HepG2 (cell line): ENCODE results near the gene TMEM35B. TPM values are rescaled to one million over a fixed set of nuclear protein-coding genes. Genes with fewer than 3 reads are reported as not detected.

Source experiments
- ATAC-seq: fragments of 200-7000 bp; cut with Tn5 transposase; 3 replicates; pipeline ENCODE4 v1.9.1; 2020; ENCODE audit warnings: mild to moderate bottlenecking, moderate library complexity
- BruUV-seq: library from RNA; stranded (reverse); fragments of 400-500 nt; replicated peaks from 2 replicates; lab custom pipeline; 2021; lab: Mats Ljungman, UMichigan
- CTCF ChIA-PET: fragments of 300-600 bp; formaldehyde crosslinking; extraction: SDS; loops from one replicate; lab custom pipeline; 2021; ENCODE audit warnings: low total read pairs, inconsistent platforms, low intra/inter-chr PET ratio; lab: Yijun Ruan, JAX
- POLR2A ChIA-PET: fragments of 350-600 bp; sonication (Branson Sonifier 250); formaldehyde crosslinking; loops from one replicate; lab custom pipeline; 2020; ENCODE audit warnings: antibody characterized with exemption, inconsistent platforms; lab: Yijun Ruan, JAX
- DNase-seq: peaks from one replicate; pipeline ENCODE4 v3.0.0-alpha.2; 2015; ENCODE audit warnings: low spot score
- FAIRE-seq: peaks from 3 replicates; lab custom pipeline; 2011; peaks lifted over from hg19 to GRCh38; lab: Jason Lieb, UNC
- H2AFZ ChIP-seq: one replicate; pipeline ENCODE4 v1.6.1; 2011; ENCODE audit warnings: low read length, inconsistent platforms
- H3K27ac ChIP-seq: fragments of 300-600 bp; 3 replicates; pipeline ENCODE4 v1.8.0; 2011; ENCODE audit warnings: mixed run types, mild to moderate bottlenecking, mixed read lengths, low read length, inconsistent platforms; ENCODE audit not compliant: insufficient read depth; ENCODE audit errors: extremely low read length
- H3K27me3 ChIP-seq, 2 experiments: fragments of 200-600 bp in 1 of 2; 2 replicates in 1 of 2; 3 replicates in 1 of 2; pipeline versions ENCODE4 v1.6.0 to v1.8.0; 2011; ENCODE audit warnings: low read length in 2 of 2, mild to moderate bottlenecking in 2 of 2, moderate library complexity in 2 of 2, inconsistent platforms in 1 of 2; ENCODE audit not compliant: insufficient read depth in 2 of 2, control insufficient read depth in 1 of 2
- H3K36me3 ChIP-seq, 2 experiments: fragments of 200-600 bp in 1 of 2; replicated peaks in 1 of 2; 2 replicates in 1 of 2; 3 replicates in 1 of 2; pipeline versions ENCODE4 v1.5.1 to v1.8.0; 2011; ENCODE audit warnings: low read length in 2 of 2, inconsistent platforms in 1 of 2; ENCODE audit not compliant: insufficient read depth in 2 of 2, control insufficient read depth in 1 of 2
- H3K4me1 ChIP-seq: 2 replicates; pipeline ENCODE4 v1.5.1; 2012; ENCODE audit warnings: low read length, inconsistent platforms; ENCODE audit not compliant: insufficient read depth
- H3K4me2 ChIP-seq: 2 replicates; pipeline ENCODE4 v1.6.0; 2011; ENCODE audit warnings: low read depth, low read length, inconsistent platforms
- H3K4me3 ChIP-seq, 3 experiments: fragments of 200-600 bp in 1 of 3; sonication (generic), shearing (Covaris generic) in 1 of 3; replicated peaks in 1 of 3; 2 replicates each; pipeline ENCODE4 v1.5.1; 2011 to 2016; ENCODE audit warnings: low read length in 3 of 3, inconsistent platforms in 2 of 3, low read depth in 2 of 3, mild to moderate bottlenecking in 2 of 3, control low read depth in 1 of 3, mixed read lengths in 1 of 3; ENCODE audit not compliant: insufficient read depth in 1 of 3
- H3K79me2 ChIP-seq: one replicate; pipeline ENCODE4 v1.6.1; 2011; ENCODE audit warnings: low read length, inconsistent platforms; ENCODE audit not compliant: insufficient read depth
- H3K9ac ChIP-seq: 2 replicates; pipeline ENCODE4 v1.6.0; 2011; ENCODE audit warnings: mild to moderate bottlenecking, low read depth, low read length, inconsistent platforms; ENCODE audit not compliant: insufficient read depth
- H3K9me3 ChIP-seq: 2 replicates; pipeline ENCODE4 v1.5.1; 2012; ENCODE audit warnings: mild to moderate bottlenecking, low read length
- H4K20me1 ChIP-seq: 2 replicates; pipeline ENCODE4 v1.6.0; 2011; ENCODE audit warnings: inconsistent platforms, mild to moderate bottlenecking, low read length, moderate library complexity; ENCODE audit not compliant: insufficient read depth
- AGO2 ChIP-seq: fragments of 200-400 bp; formaldehyde crosslinking; optimal IDR thresholded peaks from 2 replicates; pipeline ENCODE3; 2017; ENCODE audit warnings: mild to moderate bottlenecking, low read depth, low read length, moderate library complexity
- AKNA ChIP-seq: sonication (generic); formaldehyde crosslinking; IDR thresholded peaks from 2 replicates; pipeline ENCODE4 v1.4.0; 2020; ENCODE audit warnings: missing genetic modification reagents, borderline replicate concordance
- FOSL2 ChIP-seq: sonication (generic); formaldehyde crosslinking; IDR thresholded peaks from 2 replicates; pipeline ENCODE4 v1.4.0; 2020; ENCODE audit warnings: missing genetic modification reagents
- FOXA1 ChIP-seq, 2 experiments: fragments of 450-650 bp in 1 of 2; sonication (generic) in 1 of 2; formaldehyde crosslinking in 1 of 2; IDR thresholded peaks; 2 replicates each; pipeline versions ENCODE4 v1.4.0 to v1.6.1; 2016 to 2020; ENCODE audit warnings: missing genetic modification reagents in 1 of 2
- FOXP1 ChIP-seq, 2 experiments: fragments of 450-650 bp in 1 of 2; IDR thresholded peaks; 2 replicates each; pipeline ENCODE4 v1.6.1; 2017 to 2018; ENCODE audit warnings: antibody characterized with exemption in 1 of 2
- HOMEZ ChIP-seq: IDR thresholded peaks from 2 replicates; pipeline ENCODE4 v1.6.1; 2016; ENCODE audit warnings: low read depth
- MAFK ChIP-seq, 2 experiments: IDR thresholded peaks in 1 of 2; conservative IDR thresholded peaks in 1 of 2; 2 replicates each; pipeline ENCODE4 v1.6.1; 2011; ENCODE audit warnings: improper control_type of control experiment in 2 of 2, low read length in 2 of 2
- MATR3 ChIP-seq: sonication (generic); formaldehyde crosslinking; IDR thresholded peaks from 2 replicates; pipeline ENCODE4 v1.4.0; 2020; ENCODE audit warnings: missing genetic modification reagents
- PRMT3 ChIP-seq: sonication (generic); formaldehyde crosslinking; IDR thresholded peaks from 2 replicates; pipeline ENCODE4 v1.8.1; 2022; ENCODE audit warnings: low read depth, mild to moderate bottlenecking, moderate library complexity, missing genetic modification reagents, borderline replicate concordance
- SALL1 ChIP-seq: sonication (generic); formaldehyde crosslinking; IDR thresholded peaks from 2 replicates; pipeline ENCODE4 v1.8.0; 2022; ENCODE audit warnings: mild to moderate bottlenecking, missing genetic modification reagents
- SOX6 ChIP-seq, 2 experiments: fragments of 450-650 bp in 1 of 2; sonication (generic) in 1 of 2; formaldehyde crosslinking in 1 of 2; IDR thresholded peaks; 2 replicates each; pipeline versions ENCODE4 v1.4.0 to v1.6.1; 2017 to 2020; ENCODE audit warnings: antibody characterized with exemption in 1 of 2, mild to moderate bottlenecking in 1 of 2, missing genetic modification reagents in 1 of 2
- WGBS: methylation state at CpG from one replicate; pipeline ENCODE4 v1.1.6; 2017; ENCODE audit warnings: low lambda C conversion rate; 5-methylcytosine and 5-hydroxymethylcytosine counted together
- in situ Hi-C: cut with HindIII; loops from 2 replicates; pipeline ENCODE4 v1.10.0; 2017; ENCODE audit warnings: low pct_unique_long_range_greater_than_20kb; ENCODE audit not compliant: extremely low pct_ligation_motif_present
- intact Hi-C: fragments of 100-400 bp; cut with micrococcal nuclease; formaldehyde crosslinking; loops from one replicate; pipeline ENCODE4 v1.10.0; 2022; ENCODE audit not compliant: unreplicated experiment
- polyA plus RNA-seq, 8 experiments: library from polyadenylated mRNA; depleted of rRNA in 3 of 8; stranded (reverse) in 7 of 8; unstranded in 1 of 8; fragments of >200 nt; fragmentation: Illumina TruSeq in 4 of 8; extraction: Trizol in 4 of 8; gene quantifications; 2 replicates each; pipeline versions ENCODE4 v1.2.1 to v1.2.3, GENCODE V29; 2011 to 2016; ENCODE audit warnings: low read depth in 4 of 8, missing spikeins in 1 of 8, mixed read lengths in 1 of 8; ENCODE audit not compliant: insufficient read depth in 1 of 8
- total RNA-seq, 5 experiments: library from RNA; depleted of rRNA; stranded (reverse); fragments of >200 nt; fragmentation: Illumina TruSeq; extraction: Trizol; gene quantifications; 2 replicates each; pipeline ENCODE4 v1.2.3, GENCODE V29; 2016; ENCODE audit warnings: low read depth in 1 of 5

Gene TMEM35B
- total and polyA plus RNA-seq, 2 of the 13 experiments (the other 11 are each of a cell fraction or from before 2014, with no cell fraction given): 11.5 to 26.0 TPM

DNA sequence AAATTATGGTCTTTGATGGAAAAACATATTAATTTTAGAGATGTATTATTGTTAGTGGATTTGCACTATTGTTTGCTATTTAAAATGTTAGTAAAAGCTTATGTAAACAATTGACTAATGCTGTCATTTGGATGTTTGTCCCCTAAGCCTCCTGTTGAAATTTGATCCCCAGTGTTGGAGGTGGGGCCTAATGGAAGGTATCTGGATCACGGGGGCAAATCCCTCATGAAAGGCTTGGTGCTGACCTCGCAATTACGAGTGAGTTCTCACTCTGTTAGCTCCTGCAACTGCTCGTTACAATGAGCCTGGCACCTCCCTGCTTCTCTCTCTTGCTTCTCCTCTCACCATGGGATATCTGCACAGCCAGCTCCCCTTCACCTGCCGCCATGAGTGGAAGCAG is 14.3 kb downstream of the TMEM35B start (continued):
- TF ChIP-seq HOMEZ (CRISPR knock-in tag) (0 out of 2 replicates have a peak, but pooled peaks have one; percentile 14), FOXA1 (IDR thresholded peaks at IDR 0.05) (peak; percentile 57; the same call in 1 of the 2 replicates), FOXA1 (CRISPR knock-in tag; IDR thresholded peaks at IDR 0.05) (no peak), AGO2 (no peak), FOSL2 (CRISPR knock-in tag) (peak; percentile 34; the same call in 1 of the 2 replicates), FOXP1 (IDR thresholded peaks at IDR 0.05) (no peak), FOXP1 (CRISPR knock-in tag; IDR thresholded peaks at IDR 0.05) (peak; percentile 26; the same call in 1 of the 2 replicates), SOX6 (IDR thresholded peaks at IDR 0.05) (no peak), SOX6 (CRISPR knock-in tag; IDR thresholded peaks at IDR 0.05) (peak; percentile 31; the same call in 1 of the 2 replicates), MAFK (conservative IDR thresholded peaks at IDR 0.05 in 1 of 2, IDR thresholded peaks at IDR 0.05 in 1 of 2; ENCODE audit: low read length in 2 of 2) (peak; percentile 74 to 89), MATR3 (CRISPR knock-in tag) (no peak), SALL1 (CRISPR knock-in tag) (peak; percentile 46)

GRCh38 chr1:34970220-34970735 is 14.9 kb downstream of the TMEM35B start:
- Histone ChIP-seq H3K79me2 (no peaks in the 10 kb centered on the region), H4K20me1 (no peaks in the 10 kb centered on the region), H3K4me2 (0 out of 2 replicates have a peak overlapping the region, but pooled peaks have one; percentile 73), H3K4me3 (no peak overlapping the region), H3K4me1 (peaks cover 13% of the 10 kb centered on the region), H3K27me3 (no peaks in the 10 kb centered on the region), H3K9me3 (peaks cover 4% of the 10 kb centered on the region; the same call in 1 of the 2 replicates)
- intact Hi-C loops (no loop called here), in situ Hi-C loops (no loop called here)
- no peak for ATAC-seq
- TF ChIP-seq AKNA (CRISPR knock-in tag) (no peak), PRMT3 (CRISPR knock-in tag) (no peak)
- TF ChIP-seq, all 625 proteins: peak for 0
- no TSS peak for BruUV-seq
- DNase-seq (no peak), FAIRE-seq (no peak)
- Histone ChIP-seq H3K27ac (no peak overlapping the region), H3K36me3 (no peaks in the 10 kb centered on the region), H2AFZ (no peak overlapping the region), H3K9ac (no peak overlapping the region)
- POLR2A ChIA-PET: interaction anchor here (1.1 kb wide), 1 partner anchor 60 kb away, joined by 3 read pairs; no protein-coding TSS in a partner anchor
- CTCF ChIA-PET: no interaction called here
- WGBS: 22% methylated on average over 5 of the region's 5 CpGs
